ENCODE results near the gene FAM228A. TPM values are rescaled to one million over a fixed set of nuclear protein-coding genes. Genes with fewer than 3 reads are reported as not detected.

The FAM228A gene
- total and polyA plus RNA-seq, 2 donors (not counting 1 experiment from before 2014, with no cell fraction given): 0.07 TPM; not detected in 1

GRCh38 chr2:24147364-24147763 is 27.5 kb upstream of the FAM228A start:
- ATAC-seq (ENCODE audit: low read depth): no peak
- no peaks in the 10 kb centered on the region for H3K27me3 ChIP-seq (replicated peaks in 1 of 4; ENCODE audit: control extremely low read depth in 1 of 4, control insufficient read depth in 3 of 4, insufficient read depth in 4 of 4, low read length in 3 of 4)
- CTCF ChIA-PET: interaction anchor here (0.6 kb wide), 1 partner anchor 16 kb away, joined by 3 read pairs; no protein-coding TSS in a partner anchor

More at GRCh38 chr2:24147364-24147763, 27.5 kb upstream of the FAM228A start:
- Histone ChIP-seq H3K9me3 (ENCODE audit: control extremely low read depth in 1 of 3, control insufficient read depth in 2 of 3, insufficient read depth in 1 of 3, low read length in 2 of 3) (peaks cover 0 to 11% (median 3%) of the 10 kb centered on the region in 3 donors), H3K9ac (ENCODE audit: low read length) (no peak overlapping the region), H3K4me3 (ENCODE audit: control extremely low read depth in 1 of 5, extremely low read depth in 1 of 5, insufficient read depth in 1 of 5, low read depth in 2 of 5, low read length in 4 of 5) (no peak overlapping the region), H2AFZ (ENCODE audit: insufficient read depth, low read depth, low read length, poor library complexity, severe bottlenecking) (no peak overlapping the region), H3K36me3 (replicated peaks in 1 of 2; ENCODE audit: control extremely low read depth in 1 of 2, control insufficient read depth in 1 of 2, extremely low read depth in 1 of 2, insufficient read depth in 2 of 2, low read length in 1 of 2) (peaks cover 0 to 2% of the 10 kb centered on the region in 2 experiments), H3K4me2 (replicated peaks; ENCODE audit: low read depth, low read length, poor library complexity, severe bottlenecking) (no peak overlapping the region), H3K4me1 (ENCODE audit: control insufficient read depth in 2 of 2, insufficient read depth in 2 of 2, low read length in 2 of 2) (no peaks in the 10 kb centered on the region), H4K20me1 (ENCODE audit: control insufficient read depth, insufficient read depth, low read length, poor library complexity, severe bottlenecking) (no peaks in the 10 kb centered on the region), H3K27ac (ENCODE audit: low read length in 2 of 2) (no peak overlapping the region), H3K79me2 (ENCODE audit: control insufficient read depth, insufficient read depth, low read length) (no peaks in the 10 kb centered on the region)
- H3K27ac Mint-ChIP-seq: no peak overlapping the region
- TF ChIP-seq EZH2 (IDR thresholded peaks at IDR 0.05; ENCODE audit: borderline replicate concordance, insufficient read depth, low read depth, low read length, poor library complexity, severe bottlenecking) (no peak), CTCF (IDR thresholded peaks at IDR 0.05) (no peak)
- H3K9me3 Mint-ChIP-seq (ENCODE audit: insufficient read depth): peaks cover 19% of the 10 kb centered on the region
- POLR2A ChIA-PET: no interaction called here
- no peak overlapping the region for H3K4me3 Mint-ChIP-seq
- DNase-seq: no peak
- H3K27me3 Mint-ChIP-seq: no peaks in the 10 kb centered on the region
- H3K4me1 Mint-ChIP-seq: no peaks in the 10 kb centered on the region
- intact Hi-C loops (cut with micrococcal nuclease): no loop called here

All from B cell (primary cell).